ENCODE measurements around the gene SGCD. TPM values are rescaled to one million over a fixed set of nuclear protein-coding genes. Genes with fewer than 3 reads are reported as not detected.
A peak's percentile ranks its signal among the peaks of the same experiment; 100 is the strongest.

SGCD gene
- total RNA-seq, 3 donors from 2014 or later: 3.1 to 15.4 (median 6.2) TPM

DNA sequence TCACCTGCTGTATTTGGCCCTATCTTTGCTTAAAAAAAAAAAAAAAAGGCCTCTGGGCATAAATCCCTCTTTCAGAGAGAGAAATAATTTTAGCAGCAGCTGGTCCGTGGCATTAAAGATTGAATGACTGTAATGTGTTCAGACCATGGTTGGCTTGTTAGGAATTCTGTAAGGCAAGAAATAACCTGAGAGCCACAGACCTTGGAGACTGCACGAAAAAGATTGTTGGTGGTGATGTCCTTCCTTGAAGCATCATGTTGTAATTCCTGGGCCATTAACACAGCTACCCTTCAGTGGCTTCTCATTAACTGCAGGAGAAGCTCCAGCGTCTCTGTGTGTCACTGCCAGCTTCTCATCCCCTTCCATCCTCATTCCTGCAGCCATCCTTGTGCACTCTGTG, 79.0 kb downstream of the SGCD start:
- no peaks in the 10 kb centered on the region for H3K4me1 ChIP-seq
- H3K27me3 ChIP-seq: no peaks in the 10 kb centered on the region
- no peak for TF ChIP-seq POLR2A (IDR thresholded peaks at IDR 0.05)
- TF ChIP-seq POLR2AphosphoS5 (IDR thresholded peaks at IDR 0.05): no peak
- TF ChIP-seq, protein P1, sequence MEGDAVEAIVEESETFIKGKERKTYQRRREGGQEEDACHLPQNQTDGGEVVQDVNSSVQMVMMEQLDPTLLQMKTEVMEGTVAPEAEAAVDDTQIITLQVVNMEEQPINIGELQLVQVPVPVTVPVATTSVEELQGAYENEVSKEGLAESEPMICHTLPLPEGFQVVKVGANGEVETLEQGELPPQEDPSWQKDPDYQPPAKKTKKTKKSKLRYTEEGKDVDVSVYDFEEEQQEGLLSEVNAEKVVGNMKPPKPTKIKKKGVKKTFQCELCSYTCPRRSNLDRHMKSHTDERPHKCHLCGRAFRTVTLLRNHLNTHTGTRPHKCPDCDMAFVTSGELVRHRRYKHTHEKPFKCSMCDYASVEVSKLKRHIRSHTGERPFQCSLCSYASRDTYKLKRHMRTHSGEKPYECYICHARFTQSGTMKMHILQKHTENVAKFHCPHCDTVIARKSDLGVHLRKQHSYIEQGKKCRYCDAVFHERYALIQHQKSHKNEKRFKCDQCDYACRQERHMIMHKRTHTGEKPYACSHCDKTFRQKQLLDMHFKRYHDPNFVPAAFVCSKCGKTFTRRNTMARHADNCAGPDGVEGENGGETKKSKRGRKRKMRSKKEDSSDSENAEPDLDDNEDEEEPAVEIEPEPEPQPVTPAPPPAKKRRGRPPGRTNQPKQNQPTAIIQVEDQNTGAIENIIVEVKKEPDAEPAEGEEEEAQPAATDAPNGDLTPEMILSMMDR (IDR thresholded peaks at IDR 0.05): no peak
- no peak for DNase-seq (ENCODE audit: low spot score in 2 of 2)
- H3K4me3 ChIP-seq: no peak overlapping the region
- H3K27ac ChIP-seq: no peak overlapping the region
- no peaks in the 10 kb centered on the region for H3K36me3 ChIP-seq
- H3K9me3 ChIP-seq: no peaks in the 10 kb centered on the region
- intact Hi-C loops (cut with DNase I; ENCODE audit: low total_unique reads): no loop called here

DNA sequence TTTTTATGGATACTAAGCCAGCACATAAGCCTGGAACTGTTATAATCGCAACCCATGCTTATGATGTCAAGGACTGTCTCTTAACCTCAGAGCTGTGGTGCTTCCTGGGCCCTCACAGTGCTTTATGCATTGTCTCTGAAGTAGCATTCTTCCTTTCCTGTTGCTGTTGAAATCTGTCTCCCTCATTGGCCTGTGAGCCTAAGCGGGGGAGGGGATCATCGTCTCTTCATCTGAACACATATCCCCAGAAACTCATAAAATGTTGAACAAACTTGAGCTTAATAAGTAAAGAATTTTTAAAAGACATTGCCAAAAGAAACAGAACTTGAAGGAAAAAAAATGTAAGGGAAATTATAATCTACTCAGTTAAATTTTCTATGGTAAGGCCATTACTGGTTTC, 80.3 kb downstream of the SGCD start:
- H3K4me1 ChIP-seq: no peaks in the 10 kb centered on the region
- no peaks in the 10 kb centered on the region for H3K27me3 ChIP-seq
- H3K4me3 ChIP-seq: no peak overlapping the region
- no peak for TF ChIP-seq POLR2A (IDR thresholded peaks at IDR 0.05)
- TF ChIP-seq POLR2AphosphoS5 (IDR thresholded peaks at IDR 0.05): no peak
- TF ChIP-seq, protein P1 (IDR thresholded peaks at IDR 0.05): no peak
- no peaks in the 10 kb centered on the region for H3K9me3 ChIP-seq
- H3K36me3 ChIP-seq: no peaks in the 10 kb centered on the region
- intact Hi-C loops (cut with DNase I; ENCODE audit: low total_unique reads): no loop called here
- DNase-seq (ENCODE audit: low spot score in 2 of 2): no peak
- H3K27ac ChIP-seq: no peak overlapping the region

DNA sequence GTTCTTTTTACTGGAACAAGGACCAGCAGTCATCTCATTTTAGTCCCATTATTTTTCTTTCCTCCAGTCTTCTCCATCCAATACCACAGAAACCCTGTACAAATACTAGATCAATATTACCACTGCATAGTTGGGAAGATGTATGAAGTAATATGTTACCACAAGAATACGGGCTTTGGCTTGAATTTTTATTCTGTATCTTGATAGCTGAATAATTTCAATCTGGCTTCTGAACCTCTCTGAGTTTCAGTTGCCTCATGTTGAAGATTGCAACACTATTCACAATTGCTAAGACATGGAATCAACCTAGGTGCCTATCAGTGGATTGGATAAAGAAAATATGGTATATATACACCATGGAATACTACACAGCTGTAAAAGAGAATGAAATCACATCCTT, 82.9 kb downstream of the SGCD start:
- intact Hi-C loops (cut with DNase I; ENCODE audit: low total_unique reads): no loop called here
- no peaks in the 10 kb centered on the region for H3K27me3 ChIP-seq
- H3K27ac ChIP-seq: no peak overlapping the region

DNA sequence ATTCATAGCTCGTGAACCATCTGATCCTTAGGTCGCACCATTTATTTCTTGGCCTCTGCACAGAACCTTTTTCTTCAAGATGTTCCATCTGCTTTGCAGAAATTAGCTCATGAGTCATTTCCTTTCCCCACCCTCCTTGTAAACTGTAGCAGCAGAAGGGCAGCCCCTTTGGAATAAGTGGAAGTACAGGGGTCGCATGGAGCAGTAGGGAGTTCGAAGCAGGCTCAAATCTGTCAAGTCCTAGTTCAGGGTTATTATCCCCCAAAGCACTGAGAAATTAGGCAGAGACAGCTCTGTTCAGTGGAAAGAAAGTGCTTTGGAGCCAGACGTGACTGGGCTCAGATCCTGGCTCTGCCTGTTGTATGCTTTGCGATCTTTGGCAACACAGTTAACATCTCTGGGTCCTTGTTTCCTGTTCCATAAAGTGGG, 84.2 kb downstream of the SGCD start:
- no peaks in the 10 kb centered on the region for H3K36me3 ChIP-seq
- DNase-seq (ENCODE audit: low spot score in 2 of 2): no peak
- no peaks in the 10 kb centered on the region for H3K4me1 ChIP-seq
- H3K27ac ChIP-seq: peak overlapping the region in 1 of 2 donors; percentile 78
- no peaks in the 10 kb centered on the region for H3K9me3 ChIP-seq
- intact Hi-C loops (cut with DNase I; ENCODE audit: low total_unique reads): no loop called here
- TF ChIP-seq POLR2AphosphoS5 (IDR thresholded peaks at IDR 0.05) (no peak), POLR2A (IDR thresholded peaks at IDR 0.05) (no peak)
- TF ChIP-seq, protein P1 (IDR thresholded peaks at IDR 0.05): no peak
- H3K4me3 ChIP-seq: peak overlapping the region in 1 of 3 donors; percentile 40
- H3K27me3 ChIP-seq: no peaks in the 10 kb centered on the region

More for the DNA sequence above, 82.9 kb downstream of the SGCD start:
- H3K9me3 ChIP-seq: no peaks in the 10 kb centered on the region
- no peak overlapping the region for H3K4me3 ChIP-seq
- TF ChIP-seq POLR2AphosphoS5 (IDR thresholded peaks at IDR 0.05) (no peak), POLR2A (IDR thresholded peaks at IDR 0.05) (no peak)
- TF ChIP-seq, protein P1 (IDR thresholded peaks at IDR 0.05): no peak
- no peaks in the 10 kb centered on the region for H3K4me1 ChIP-seq
- no peak for DNase-seq (ENCODE audit: low spot score in 2 of 2)
- no peaks in the 10 kb centered on the region for H3K36me3 ChIP-seq

DNA sequence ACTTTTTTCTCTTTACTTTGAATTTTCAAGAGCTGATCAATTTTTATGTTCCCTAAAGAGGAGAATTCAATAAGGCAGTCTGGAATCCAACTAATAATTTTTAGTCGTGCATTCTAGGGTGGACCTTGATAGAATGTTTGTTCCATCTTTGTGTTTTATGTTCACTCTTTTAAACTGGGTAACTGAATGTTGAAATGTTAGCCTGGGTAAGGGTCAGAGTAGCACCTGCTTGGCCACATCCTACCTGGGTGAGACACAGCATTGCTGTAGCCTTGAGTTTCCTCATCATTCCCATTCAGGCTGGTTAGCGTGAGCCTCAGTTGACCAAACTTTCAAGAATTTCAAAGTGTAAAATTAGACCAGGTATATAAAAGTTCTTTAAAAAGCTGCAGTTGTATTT, 85.0 kb downstream of the SGCD start:
- no peak for TF ChIP-seq POLR2A (IDR thresholded peaks at IDR 0.05)
- no peak for TF ChIP-seq POLR2AphosphoS5 (IDR thresholded peaks at IDR 0.05)
- TF ChIP-seq, protein P1 (IDR thresholded peaks at IDR 0.05): no peak
- DNase-seq (ENCODE audit: low spot score in 2 of 2): no peak
- Histone ChIP-seq H3K27ac (peak overlapping the region in 1 of 2 donors; percentile 32), H3K36me3 (no peaks in the 10 kb centered on the region), H3K27me3 (no peaks in the 10 kb centered on the region), H3K9me3 (no peaks in the 10 kb centered on the region), H3K4me1 (no peaks in the 10 kb centered on the region), H3K4me3 (no peak overlapping the region)
- intact Hi-C loops (cut with DNase I; ENCODE audit: low total_unique reads): no loop called here
